CD4-positive, alpha-beta T cell treated with Interleukin-6 for 4 hours (primary cell): ENCODE measurements around the gene AP2M1.
"Not testable (repeated sequence)": the region's sequence is repeated elsewhere in the genome, so short reads cannot be mapped to it uniquely, and the experiment has no call there.

Experiments used
- DNase-seq: peaks from one replicate; pipeline ENCODE4 v3.0.0-alpha.2; 2020; ENCODE audit warnings: mixed read lengths

The AP2M1 gene

GRCh38 chr3:184158404-184158803 is 16.3 kb upstream of the AP2M1 start:
- no peak for DNase-seq

GRCh38 chr3:184160456-184160855 is 14.2 kb upstream of the AP2M1 start:
- DNase-seq, result no peak

- DNase-seq, result not testable (repeated sequence)
Observed at GRCh38 chr3:184162571-184163070, 12.0 kb upstream of the AP2M1 start.

GRCh38 chr3:184164648-184165330 is 9.9 kb upstream of the AP2M1 start:
- no peak for DNase-seq

GRCh38 chr3:184165543-184165942 is 9.1 kb upstream of the AP2M1 start:
- no peak for DNase-seq

GRCh38 chr3:184166671-184167070 is 8.0 kb upstream of the AP2M1 start:
- DNase-seq, result no peak

GRCh38 chr3:184167786-184168185 is 6.9 kb upstream of the AP2M1 start:
- DNase-seq, result no peak

- no peak for DNase-seq
Observed at GRCh38 chr3:184168363-184169120, 6.1 kb upstream of the AP2M1 start.

GRCh38 chr3:184169896-184170875 is 4.5 kb upstream of the AP2M1 start:
- DNase-seq, result no peak

- DNase-seq, result no peak
Observed at GRCh38 chr3:184171562-184171961, 3.1 kb upstream of the AP2M1 start.

- DNase-seq, result no peak
Observed at GRCh38 chr3:184172681-184173373, 1.8 kb upstream of the AP2M1 start.

GRCh38 chr3:184173374-184173722 is 1.3 kb upstream of the AP2M1 start:
- DNase-seq, result no peak

GRCh38 chr3:184174284-184174645 is 390 bp upstream of the AP2M1 start:
- no peak for DNase-seq

- no peak for DNase-seq
Observed at GRCh38 chr3:184175506-184175905, 851 bp downstream of the AP2M1 start.

- no peak for DNase-seq
Observed at GRCh38 chr3:184175981-184176376, 1.3 kb downstream of the AP2M1 start.

- DNase-seq, result no peak
Observed at GRCh38 chr3:184176377-184177330, 2.0 kb downstream of the AP2M1 start.

- DNase-seq, result no peak
Observed at GRCh38 chr3:184177331-184177731, 2.7 kb downstream of the AP2M1 start.

- no peak for DNase-seq
Observed at GRCh38 chr3:184177767-184178306, 3.2 kb downstream of the AP2M1 start.

GRCh38 chr3:184178521-184179138 is 4.0 kb downstream of the AP2M1 start:
- DNase-seq, result no peak

GRCh38 chr3:184180165-184180564 is 5.5 kb downstream of the AP2M1 start:
- DNase-seq, result no peak

GRCh38 chr3:184181596-184181995 is 6.9 kb downstream of the AP2M1 start:
- DNase-seq, result no peak
